Measurements from ENCODE around the gene LINGO3.

The LINGO3 gene

GRCh38 chr19:2338751-2339643 is 31.0 kb upstream of the LINGO3 start:
- no peak for DNase-seq

- no peak for DNase-seq
Measured at GRCh38 chr19:2338055-2338615, 30.2 kb upstream of the LINGO3 start.

GRCh38 chr19:2337329-2337707 is 29.4 kb upstream of the LINGO3 start:
- DNase-seq, result peak in 1 of 2 experiments; percentile 26

GRCh38 chr19:2336528-2337328 is 28.8 kb upstream of the LINGO3 start:
- no peak for DNase-seq

GRCh38 chr19:2335848-2336247 is 27.9 kb upstream of the LINGO3 start:
- no peak for DNase-seq

GRCh38 chr19:2334986-2335846 is 27.3 kb upstream of the LINGO3 start:
- no peak for DNase-seq

- DNase-seq, result no peak
Measured at GRCh38 chr19:2334426-2334825, 26.5 kb upstream of the LINGO3 start.

- DNase-seq, result no peak
Measured at GRCh38 chr19:2333807-2334211, 25.9 kb upstream of the LINGO3 start.

- peak; percentile 54 to 81 for DNase-seq
Measured at GRCh38 chr19:2333027-2333806, 25.3 kb upstream of the LINGO3 start.

- DNase-seq, result peak; percentile 47 to 67
Measured at GRCh38 chr19:2332341-2333026, 24.5 kb upstream of the LINGO3 start.

GRCh38 chr19:2331601-2332246 is 23.8 kb upstream of the LINGO3 start:
- no peak for DNase-seq

GRCh38 chr19:2330632-2331284 is 22.8 kb upstream of the LINGO3 start:
- DNase-seq, result peak in 1 of 2 experiments; percentile 42

- DNase-seq, result no peak
Measured at GRCh38 chr19:2330255-2330631, 22.3 kb upstream of the LINGO3 start.

GRCh38 chr19:2329501-2329916 is 21.6 kb upstream of the LINGO3 start:
- no peak for DNase-seq

- DNase-seq, result no peak
Measured at GRCh38 chr19:2329149-2329478, 21.2 kb upstream of the LINGO3 start.

GRCh38 chr19:2328401-2329148 is 20.6 kb upstream of the LINGO3 start, which contains the start of the genes LSM7 and SPPL2B:
TSS of gene LSM7 (minus strand) at chr19:2328586. CDS start at chr19:2328566, 20 bp downstream.
TSS of gene SPPL2B (plus strand) at chr19:2328684. CDS start at chr19:2328710, 26 bp downstream.
- DNase-seq, result peak; percentile 53 to 87

GRCh38 chr19:2327773-2328400 is 19.9 kb upstream of the LINGO3 start:
- DNase-seq, result peak in 1 of 2 experiments; percentile 32

- DNase-seq, result no peak
Measured at GRCh38 chr19:2326699-2327360, 18.9 kb upstream of the LINGO3 start.
